IMR-90 (cell line): ENCODE data around the gene TSGA10.

Source experiments
- BHLHE40 ChIP-seq: fragments of 150-350 bp; IDR thresholded peaks from 2 replicates; pipeline ENCODE4 v1.6.1; 2016; ENCODE audit warnings: mild to moderate bottlenecking, low read depth, low read length
- CEBPB ChIP-seq: IDR thresholded peaks from 2 replicates; pipeline ENCODE4 v1.6.1; 2012; ENCODE audit warnings: low read depth, low read length, improper control_type of control experiment
- MAFK ChIP-seq: IDR thresholded peaks from 2 replicates; pipeline ENCODE4 v1.6.1; 2012; ENCODE audit warnings: low read depth, low read length, improper control_type of control experiment
- MAZ ChIP-seq: IDR thresholded peaks from 2 replicates; pipeline ENCODE4 v1.6.1; 2012; ENCODE audit warnings: low read depth, mild to moderate bottlenecking, low read length, improper control_type of control experiment, moderate library complexity, borderline replicate concordance
- MXI1 ChIP-seq: IDR thresholded peaks from 2 replicates; pipeline ENCODE4 v1.6.1; 2012; ENCODE audit warnings: low read depth, mild to moderate bottlenecking, low read length, moderate library complexity, borderline replicate concordance
- POLR2A ChIP-seq: IDR thresholded peaks from 2 replicates; pipeline ENCODE4 v1.6.1; 2012; ENCODE audit warnings: mild to moderate bottlenecking, low read depth, low read length
- RAD21 ChIP-seq: IDR thresholded peaks from 2 replicates; pipeline ENCODE4 v1.6.1; 2012; ENCODE audit warnings: low read length, improper control_type of control experiment
- RCOR1 ChIP-seq: IDR thresholded peaks from 2 replicates; pipeline ENCODE4 v1.6.1; 2012; ENCODE audit warnings: mild to moderate bottlenecking, low read length, improper control_type of control experiment; ENCODE audit not compliant: insufficient replicate concordance
- SMC3 ChIP-seq: fragments of 150-350 bp; IDR thresholded peaks from 2 replicates; pipeline ENCODE4 v1.6.1; 2016; ENCODE audit warnings: low read depth, mild to moderate bottlenecking, antibody characterized with exemption, low read length, moderate library complexity
- TF ChIP-seq, protein P1 (sequence below): conservative IDR thresholded peaks from 2 replicates; pipeline ENCODE4 v1.5.1; 2012; ENCODE audit warnings: mild to moderate bottlenecking, low read depth, low read length, improper control_type of control experiment
- TF ChIP-seq, protein P2 (sequence below): fragments of 150-350 bp; IDR thresholded peaks from 2 replicates; pipeline ENCODE4 v1.6.1; 2017; ENCODE audit warnings: mild to moderate bottlenecking, antibody characterized with exemption, low read length, low read depth
- TF ChIP-seq, protein P3 (sequence below): fragments of 150-350 bp; IDR thresholded peaks from 2 replicates; pipeline ENCODE4 v1.6.1; 2016; ENCODE audit warnings: low read depth, mild to moderate bottlenecking, low read length, moderate library complexity, borderline replicate concordance

DNA sequence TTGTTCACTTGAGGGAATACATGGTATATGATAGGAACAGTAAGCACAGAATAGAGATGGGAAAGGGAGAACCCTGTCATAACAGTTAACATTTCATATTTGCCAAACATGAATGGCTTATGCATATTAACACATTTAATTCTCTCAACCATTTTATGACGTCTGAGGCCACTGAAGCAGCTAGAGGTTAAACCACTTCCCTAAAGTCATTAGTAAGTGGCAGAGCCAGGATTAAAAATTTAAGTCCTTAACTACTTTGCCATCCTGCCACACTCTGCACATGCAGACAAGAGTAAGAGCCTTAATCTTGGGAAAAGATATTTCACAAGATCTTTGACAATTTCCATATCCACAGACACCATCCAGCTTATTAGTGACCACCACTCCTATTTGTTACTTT, 2.1 kb upstream of the TSGA10 start:
- no peak for TF ChIP-seq SMC3
- TF ChIP-seq, protein P1, sequence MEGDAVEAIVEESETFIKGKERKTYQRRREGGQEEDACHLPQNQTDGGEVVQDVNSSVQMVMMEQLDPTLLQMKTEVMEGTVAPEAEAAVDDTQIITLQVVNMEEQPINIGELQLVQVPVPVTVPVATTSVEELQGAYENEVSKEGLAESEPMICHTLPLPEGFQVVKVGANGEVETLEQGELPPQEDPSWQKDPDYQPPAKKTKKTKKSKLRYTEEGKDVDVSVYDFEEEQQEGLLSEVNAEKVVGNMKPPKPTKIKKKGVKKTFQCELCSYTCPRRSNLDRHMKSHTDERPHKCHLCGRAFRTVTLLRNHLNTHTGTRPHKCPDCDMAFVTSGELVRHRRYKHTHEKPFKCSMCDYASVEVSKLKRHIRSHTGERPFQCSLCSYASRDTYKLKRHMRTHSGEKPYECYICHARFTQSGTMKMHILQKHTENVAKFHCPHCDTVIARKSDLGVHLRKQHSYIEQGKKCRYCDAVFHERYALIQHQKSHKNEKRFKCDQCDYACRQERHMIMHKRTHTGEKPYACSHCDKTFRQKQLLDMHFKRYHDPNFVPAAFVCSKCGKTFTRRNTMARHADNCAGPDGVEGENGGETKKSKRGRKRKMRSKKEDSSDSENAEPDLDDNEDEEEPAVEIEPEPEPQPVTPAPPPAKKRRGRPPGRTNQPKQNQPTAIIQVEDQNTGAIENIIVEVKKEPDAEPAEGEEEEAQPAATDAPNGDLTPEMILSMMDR: no peak
- TF ChIP-seq BHLHE40: no peak
- TF ChIP-seq, protein P2, sequence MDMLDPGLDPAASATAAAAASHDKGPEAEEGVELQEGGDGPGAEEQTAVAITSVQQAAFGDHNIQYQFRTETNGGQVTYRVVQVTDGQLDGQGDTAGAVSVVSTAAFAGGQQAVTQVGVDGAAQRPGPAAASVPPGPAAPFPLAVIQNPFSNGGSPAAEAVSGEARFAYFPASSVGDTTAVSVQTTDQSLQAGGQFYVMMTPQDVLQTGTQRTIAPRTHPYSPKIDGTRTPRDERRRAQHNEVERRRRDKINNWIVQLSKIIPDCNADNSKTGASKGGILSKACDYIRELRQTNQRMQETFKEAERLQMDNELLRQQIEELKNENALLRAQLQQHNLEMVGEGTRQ: no peak
- no peak for TF ChIP-seq RAD21
- no peak for TF ChIP-seq POLR2A
- TF ChIP-seq MXI1: no peak
- TF ChIP-seq, protein P3, sequence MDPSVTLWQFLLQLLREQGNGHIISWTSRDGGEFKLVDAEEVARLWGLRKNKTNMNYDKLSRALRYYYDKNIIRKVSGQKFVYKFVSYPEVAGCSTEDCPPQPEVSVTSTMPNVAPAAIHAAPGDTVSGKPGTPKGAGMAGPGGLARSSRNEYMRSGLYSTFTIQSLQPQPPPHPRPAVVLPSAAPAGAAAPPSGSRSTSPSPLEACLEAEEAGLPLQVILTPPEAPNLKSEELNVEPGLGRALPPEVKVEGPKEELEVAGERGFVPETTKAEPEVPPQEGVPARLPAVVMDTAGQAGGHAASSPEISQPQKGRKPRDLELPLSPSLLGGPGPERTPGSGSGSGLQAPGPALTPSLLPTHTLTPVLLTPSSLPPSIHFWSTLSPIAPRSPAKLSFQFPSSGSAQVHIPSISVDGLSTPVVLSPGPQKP: no peak
- no peak for TF ChIP-seq CEBPB
- TF ChIP-seq MAFK: no peak
- no peak for TF ChIP-seq RCOR1
- no peak for TF ChIP-seq MAZ
